ENCODE results near the gene SWT1.
"Not testable (repeated sequence)": the region's sequence is repeated elsewhere in the genome, so short reads cannot be mapped to it uniquely, and the experiment has no call there.

The SWT1 gene

GRCh38 chr1:185193756-185194155, 36.8 kb downstream of the SWT1 start:
- DNase-seq = no peak

GRCh38 chr1:185198712-185199111, 41.7 kb downstream of the SWT1 start:
- DNase-seq = not testable (repeated sequence)

GRCh38 chr1:185200889-185201288, 43.9 kb downstream of the SWT1 start:
- DNase-seq = no peak

GRCh38 chr1:185207170-185207569, 50.2 kb downstream of the SWT1 start:
- no peak for DNase-seq

- DNase-seq = no peak
Observed at GRCh38 chr1:185207980-185208602, 51.1 kb downstream of the SWT1 start.

GRCh38 chr1:185208626-185209180, 51.7 kb downstream of the SWT1 start:
- DNase-seq = no peak

GRCh38 chr1:185209357-185209756, 52.4 kb downstream of the SWT1 start:
- not testable (repeated sequence) for DNase-seq

- no peak for DNase-seq
Observed at GRCh38 chr1:185213091-185213490, 56.1 kb downstream of the SWT1 start.

- DNase-seq = no peak
Observed at GRCh38 chr1:185215911-185216310, 58.9 kb downstream of the SWT1 start.

- no peak for DNase-seq
Observed at GRCh38 chr1:185224132-185224531, 67.2 kb downstream of the SWT1 start.

- DNase-seq = no peak
Observed at GRCh38 chr1:185227161-185227560, 70.2 kb downstream of the SWT1 start.

GRCh38 chr1:185228979-185229378, 72.0 kb downstream of the SWT1 start:
- DNase-seq = no peak

GRCh38 chr1:185229981-185230380, 73.0 kb downstream of the SWT1 start:
- no peak for DNase-seq

GRCh38 chr1:185232874-185233273, 75.9 kb downstream of the SWT1 start:
- no peak for DNase-seq

GRCh38 chr1:185234183-185234582, 77.2 kb downstream of the SWT1 start:
- not testable (repeated sequence) for DNase-seq

- not testable (repeated sequence) for DNase-seq
Observed at GRCh38 chr1:185237176-185237575, 80.2 kb downstream of the SWT1 start.

- DNase-seq = no peak
Observed at GRCh38 chr1:185237661-185238060, 80.7 kb downstream of the SWT1 start.

GRCh38 chr1:185238447-185238846, 81.5 kb downstream of the SWT1 start:
- no peak for DNase-seq

- no peak for DNase-seq
Observed at GRCh38 chr1:185239861-185240260, 82.9 kb downstream of the SWT1 start.

- no peak for DNase-seq
Observed at GRCh38 chr1:185241127-185241526, 84.2 kb downstream of the SWT1 start.

- peak; percentile 54 for DNase-seq
Observed at GRCh38 chr1:185244015-185244747, 87.2 kb downstream of the SWT1 start.

- DNase-seq = no peak
Observed at GRCh38 chr1:185245466-185245865, 88.5 kb downstream of the SWT1 start.

- DNase-seq = no peak
Observed at GRCh38 chr1:185249563-185249962, 92.6 kb downstream of the SWT1 start.

GRCh38 chr1:185250063-185250462, 93.1 kb downstream of the SWT1 start:
- DNase-seq = no peak
